Stimulated activated CD8-positive, alpha-beta memory T cell treated with anti-CD3 and anti-CD28 coated beads, Interleukin-2, amount 100 ng/mL, for 1 hour (primary cell): ENCODE results near the gene HEG1.

Source experiments
- DNase-seq, 2 donors: peaks; one replicate each; pipeline ENCODE4 v3.0.0-alpha.2; 2020; ENCODE audit warnings: low read depth in 2 of 2

The HEG1 gene

DNA sequence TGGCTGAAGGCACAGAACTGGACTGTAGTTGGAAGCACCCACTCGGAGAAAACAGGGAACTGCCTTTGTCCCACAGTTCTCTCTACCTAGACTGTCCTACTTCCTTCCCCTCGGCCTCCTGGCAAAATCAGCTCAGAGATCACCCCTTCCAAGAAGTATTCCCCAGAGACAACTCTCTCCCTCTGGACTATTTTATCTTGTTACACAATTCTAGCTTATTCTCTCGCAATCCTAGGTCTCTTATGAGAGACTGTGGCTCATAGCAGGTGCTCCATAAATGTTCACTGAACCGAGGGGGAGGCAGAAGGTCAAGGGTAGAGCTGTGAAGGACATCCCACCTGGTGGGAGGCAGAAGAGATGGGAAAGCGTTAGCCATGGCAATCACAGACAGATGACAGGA lies 10.6 kb downstream of the HEG1 start:
- no peak for DNase-seq

- no peak for DNase-seq
Observed at GRCh38 chr3:125043599-125044151, 12.1 kb downstream of the HEG1 start.

- no peak for DNase-seq
Observed at GRCh38 chr3:125042725-125043406, 12.9 kb downstream of the HEG1 start.

DNA sequence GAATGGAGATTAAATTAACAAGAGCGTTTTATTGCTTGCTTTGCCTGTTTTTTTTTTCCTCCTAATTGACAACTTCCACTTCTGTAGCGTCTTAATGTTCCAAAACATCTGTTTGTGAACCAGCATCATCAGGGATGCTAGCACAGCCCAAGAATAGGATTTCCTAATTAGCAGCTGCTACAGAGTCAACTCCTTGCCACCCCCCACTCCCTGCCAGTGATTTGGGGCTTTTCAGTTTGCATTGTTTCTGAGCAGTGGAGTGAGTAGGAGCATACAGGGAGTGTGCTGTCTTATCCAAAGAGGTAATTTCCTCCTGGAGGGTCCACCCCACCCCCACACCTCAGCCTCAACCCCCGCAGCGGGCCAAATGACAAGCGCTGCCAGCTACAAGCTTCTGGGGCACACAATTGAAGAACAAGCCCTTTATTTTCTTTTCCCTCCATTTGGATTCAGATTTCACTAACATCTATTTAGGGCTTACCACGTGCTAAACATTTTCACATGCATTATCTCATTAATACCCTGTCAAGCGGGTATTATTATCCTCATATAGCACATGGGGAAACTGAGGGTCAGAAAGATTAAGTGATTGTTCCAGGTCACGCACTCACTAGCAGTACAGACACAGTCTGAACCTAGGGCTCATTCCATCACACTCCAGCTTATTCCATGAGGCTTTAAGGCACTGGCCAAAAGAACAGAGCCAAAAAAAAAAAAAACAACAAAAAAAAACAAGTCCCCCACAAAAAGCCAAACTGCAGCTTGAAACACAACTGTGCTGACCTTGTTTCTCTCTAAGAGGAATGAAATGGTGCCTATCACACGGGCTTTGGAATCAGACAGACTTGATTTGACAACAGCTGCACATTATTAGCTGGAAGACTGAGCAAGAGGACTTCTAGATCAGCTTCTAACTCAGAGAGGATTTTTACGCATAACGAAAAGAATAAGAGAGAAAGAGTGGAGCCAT lies 16.4 kb downstream of the HEG1 start:
- no peak for DNase-seq

- DNase-seq, result no peak
Observed at GRCh38 chr3:125037498-125038150, 18.2 kb downstream of the HEG1 start.

- no peak for DNase-seq
Observed at GRCh38 chr3:125035217-125035616, 20.6 kb downstream of the HEG1 start.

GRCh38 chr3:125033616-125034015 lies 22.2 kb downstream of the HEG1 start:
- DNase-seq, result no peak

GRCh38 chr3:125033135-125033534 lies 22.7 kb downstream of the HEG1 start:
- no peak for DNase-seq

- no peak for DNase-seq
Observed at GRCh38 chr3:125032683-125033082, 23.1 kb downstream of the HEG1 start.

- no peak for DNase-seq
Observed at GRCh38 chr3:125032100-125032643, 23.6 kb downstream of the HEG1 start.

DNA sequence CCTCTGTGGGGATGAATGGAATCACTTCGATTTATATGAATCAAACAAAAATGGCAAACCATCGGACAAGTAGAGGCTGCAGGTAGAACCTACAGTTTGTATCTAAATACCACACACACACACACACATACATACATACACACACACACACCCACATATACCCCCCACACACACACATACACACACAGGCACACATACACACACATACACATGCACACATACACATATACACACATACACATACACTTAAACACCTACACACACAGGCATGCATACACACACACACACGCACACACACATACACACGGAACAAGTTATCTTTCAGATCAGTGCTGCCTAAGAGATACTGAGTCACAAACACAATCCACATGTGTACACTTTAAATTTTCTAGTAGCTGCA lies 24.3 kb downstream of the HEG1 start:
- no peak for DNase-seq

DNA sequence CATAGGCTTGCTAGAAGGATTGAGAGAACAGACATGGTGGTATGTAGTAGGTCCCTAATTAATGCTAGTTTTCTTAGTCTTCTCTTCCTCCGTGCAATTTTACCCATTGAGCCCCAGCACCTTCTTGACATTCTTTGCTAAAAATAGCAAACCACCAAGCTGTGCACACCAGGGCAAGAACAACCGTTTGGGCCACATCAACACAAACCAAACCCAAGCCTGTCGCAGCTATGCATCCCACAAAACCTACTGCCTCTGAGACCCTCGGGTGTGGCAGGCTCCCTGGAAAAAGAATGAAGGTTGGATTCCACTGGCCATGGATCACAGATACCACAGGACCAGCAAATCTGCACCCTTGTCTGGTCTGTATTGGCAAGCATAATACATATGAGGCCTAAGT lies 27.1 kb downstream of the HEG1 start:
- no peak for DNase-seq

DNA sequence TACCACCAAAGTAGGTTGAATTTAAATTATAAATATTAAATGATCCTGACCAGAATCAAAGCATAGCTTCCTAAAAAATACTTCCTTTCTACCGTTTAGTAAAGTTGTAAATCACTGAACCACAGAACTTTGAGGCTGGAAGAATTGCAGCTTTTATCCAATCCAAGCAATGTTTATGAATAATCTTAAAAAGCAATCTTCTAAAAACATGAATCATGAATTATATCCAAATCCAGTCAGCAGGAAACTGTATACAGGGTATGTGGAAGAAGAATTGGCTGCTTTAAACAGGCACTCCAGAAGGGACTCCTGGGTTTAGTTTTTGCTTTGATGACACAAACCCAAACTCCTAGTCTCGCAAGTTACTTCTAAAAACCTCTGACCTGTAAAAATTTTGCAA lies 30.2 kb downstream of the HEG1 start:
- no peak for DNase-seq

DNA sequence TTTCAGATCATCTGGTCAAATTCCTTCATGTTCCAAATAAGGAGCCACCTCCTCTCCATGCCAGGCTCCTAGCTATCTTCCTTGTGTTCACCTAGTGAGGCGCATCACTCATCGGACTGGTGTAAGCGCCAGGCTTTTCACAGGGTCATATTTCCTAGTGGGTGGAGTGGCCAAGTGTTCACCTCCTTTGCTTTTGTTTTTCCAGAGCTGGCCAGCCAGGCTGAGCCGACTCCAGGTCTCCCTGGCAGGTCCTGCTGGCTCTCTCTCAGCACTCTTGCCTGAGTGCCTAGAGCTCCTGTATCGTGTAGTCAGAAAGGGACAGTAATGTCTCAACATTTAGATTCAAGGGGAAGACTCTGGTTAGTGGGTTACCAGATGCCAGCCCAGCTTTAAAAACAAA lies 31.0 kb downstream of the HEG1 start:
- DNase-seq, result no peak

GRCh38 chr3:125023833-125024555 lies 31.8 kb downstream of the HEG1 start:
- no peak for DNase-seq

- no peak for DNase-seq
Observed at GRCh38 chr3:125022206-125022605, 33.6 kb downstream of the HEG1 start.

DNA sequence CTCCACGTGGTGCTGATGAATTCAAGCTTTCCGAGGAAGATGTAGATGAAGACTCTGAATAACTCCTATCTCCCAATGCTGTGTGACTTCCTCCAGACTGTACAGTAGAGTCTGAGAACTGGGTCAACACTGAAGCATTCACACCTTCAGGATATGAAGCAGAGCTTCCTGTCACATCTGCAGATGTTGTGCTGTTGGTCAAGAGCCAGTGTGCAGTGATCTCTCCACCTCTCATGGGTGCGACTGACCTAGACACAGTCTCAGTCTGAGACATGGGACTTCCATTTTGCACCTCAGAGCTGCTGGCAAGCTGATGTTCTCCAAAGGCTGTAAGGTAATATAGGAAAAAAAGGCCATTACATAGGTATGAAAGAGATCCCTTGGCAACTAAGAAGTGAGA lies 36.5 kb downstream of the HEG1 start:
- DNase-seq, result no peak

DNA sequence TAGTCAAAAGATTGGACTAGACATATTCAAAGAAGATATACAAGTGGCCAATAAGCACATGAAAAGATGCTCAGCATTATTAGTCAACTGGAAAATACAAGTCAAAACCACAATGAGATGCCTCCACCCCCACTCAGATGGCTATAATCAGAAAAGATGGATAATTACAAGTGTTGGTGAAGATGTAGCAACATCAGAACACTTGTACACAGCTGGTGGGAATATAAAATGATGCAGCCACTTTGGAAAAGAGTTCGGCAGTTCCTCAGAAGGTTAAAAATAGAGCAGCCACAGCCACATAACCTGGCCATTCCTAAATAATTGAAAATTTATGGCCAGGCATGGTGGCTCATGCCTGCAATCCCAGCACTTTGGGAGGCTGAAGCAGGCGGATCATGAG lies 38.4 kb downstream of the HEG1 start:
- no peak for DNase-seq

GRCh38 chr3:125014570-125015179 lies 41.1 kb downstream of the HEG1 start:
- DNase-seq, result no peak

DNA sequence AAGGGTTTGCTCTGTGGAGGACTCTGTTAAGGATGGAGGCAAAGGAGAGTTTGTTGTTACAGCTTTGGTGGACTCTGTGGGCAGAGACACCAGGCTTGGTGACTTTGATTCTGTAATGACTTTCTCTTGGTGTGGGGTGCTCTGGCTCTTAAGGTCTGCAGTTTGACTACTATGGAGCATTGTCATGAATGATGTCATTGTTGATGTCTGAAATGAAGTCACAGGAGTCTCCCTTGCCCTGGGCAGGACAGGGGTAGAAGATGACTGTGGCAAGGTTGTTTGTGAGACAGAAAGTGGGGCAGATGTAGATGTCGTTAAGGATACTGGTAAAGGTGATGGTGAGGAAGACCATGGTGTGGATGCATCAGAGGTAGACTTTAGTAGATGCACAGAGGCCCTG lies 42.7 kb downstream of the HEG1 start:
- DNase-seq, result no peak

GRCh38 chr3:125011941-125012340 lies 43.9 kb downstream of the HEG1 start:
- no peak for DNase-seq
